GM21526 (cell line): ENCODE data around the gene SDK2.

Experiments used
- ATAC-seq: cut with Tn5 transposase; IDR thresholded peaks from one replicate; pipeline ENCODE4 v1.9.1; 2021; ENCODE audit warnings: moderate library complexity; ENCODE audit not compliant: unreplicated experiment, low FRiP score

The SDK2 gene

DNA sequence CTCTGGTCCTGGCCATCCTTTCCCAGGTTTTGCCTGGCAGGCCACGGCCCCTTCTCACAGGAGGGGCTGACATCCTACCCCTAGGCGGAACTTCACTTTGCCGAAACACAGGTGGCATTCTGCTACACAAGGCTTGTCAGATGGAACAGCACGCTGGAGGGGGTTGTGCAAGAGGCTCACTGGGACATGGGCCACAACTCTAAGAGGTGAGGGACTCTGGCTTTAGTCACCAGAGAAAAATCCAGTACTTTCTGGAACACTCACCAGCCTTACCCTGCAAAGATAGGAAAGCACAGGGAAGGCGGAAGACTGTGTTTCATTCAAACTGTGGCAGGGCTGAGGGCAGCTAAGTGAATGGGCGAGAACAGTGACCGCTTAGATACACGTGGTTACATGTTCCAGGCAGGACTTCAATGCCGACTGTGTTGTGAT is 350.7 kb downstream of the SDK2 start:
- ATAC-seq = no peak

DNA sequence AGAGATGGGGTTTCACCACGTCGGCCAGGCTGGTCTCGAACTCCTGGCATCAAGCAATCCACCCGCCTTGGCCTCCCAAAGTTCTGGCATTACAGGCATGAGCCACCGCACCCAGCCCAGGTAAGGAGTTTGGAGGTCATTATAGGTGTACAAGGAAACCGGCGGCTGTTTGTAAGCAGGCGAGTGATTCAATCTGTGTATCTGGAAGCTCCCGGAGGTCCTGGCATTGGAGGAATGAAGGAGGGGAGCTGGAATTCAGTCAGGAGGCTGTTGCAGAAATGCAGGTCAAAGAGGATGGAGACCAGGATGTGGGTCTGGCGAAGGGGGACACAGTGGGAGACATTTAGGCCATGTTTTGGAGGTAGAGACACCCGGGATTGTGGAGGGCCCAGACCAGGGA is 351.2 kb downstream of the SDK2 start:
- ATAC-seq = no peak

DNA sequence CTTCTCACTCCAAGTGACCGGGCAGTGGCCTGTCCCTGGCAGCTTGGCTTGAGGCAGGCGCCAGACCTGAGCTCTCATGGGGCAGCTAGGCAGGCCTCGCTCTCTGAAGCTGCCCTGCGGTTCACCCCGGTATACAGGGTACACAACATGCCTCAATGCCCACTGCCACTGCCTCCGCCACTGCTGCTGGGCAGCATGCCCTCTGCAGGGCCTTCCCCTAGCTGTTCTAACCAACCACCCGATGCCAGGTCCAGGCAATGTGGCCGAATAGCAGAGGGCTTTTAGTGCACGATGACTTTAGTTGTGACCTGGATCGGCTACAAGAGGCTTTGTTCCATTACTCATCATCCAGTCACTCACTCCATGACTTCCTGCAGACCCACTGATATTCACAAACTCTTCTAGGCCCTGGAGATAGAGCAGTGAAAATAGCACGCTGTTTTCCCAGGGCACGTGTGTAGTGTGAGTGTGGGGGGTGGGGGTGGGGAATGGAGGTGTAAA is 352.2 kb downstream of the SDK2 start:
- ATAC-seq = no peak

DNA sequence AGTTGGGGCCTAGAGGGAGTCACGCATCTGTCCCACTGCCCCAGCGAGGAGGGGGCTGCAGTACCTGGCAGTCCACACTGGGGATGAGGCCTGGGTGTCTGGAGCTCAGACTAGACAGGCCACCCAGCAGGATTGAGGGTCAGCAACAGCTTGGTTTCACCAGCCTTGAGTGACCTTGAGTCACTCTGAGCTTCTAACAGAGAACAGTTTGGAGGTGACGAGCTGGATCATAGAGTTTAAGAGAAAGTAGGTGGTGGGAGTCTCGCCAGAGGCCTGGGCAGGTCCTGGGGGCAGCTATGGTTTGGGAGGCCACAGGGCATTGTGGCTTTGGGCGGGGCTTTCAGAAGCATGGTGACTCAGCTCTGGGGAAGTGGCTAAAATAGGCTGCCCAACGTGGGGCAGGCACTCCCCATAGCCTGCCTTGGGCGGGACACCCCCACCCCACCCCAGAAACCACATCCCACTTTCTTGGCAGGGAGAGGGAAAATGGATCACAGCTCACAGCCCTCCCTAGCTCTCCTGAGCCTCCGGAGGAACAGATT is 352.9 kb downstream of the SDK2 start:
- ATAC-seq = peak; percentile 81

DNA sequence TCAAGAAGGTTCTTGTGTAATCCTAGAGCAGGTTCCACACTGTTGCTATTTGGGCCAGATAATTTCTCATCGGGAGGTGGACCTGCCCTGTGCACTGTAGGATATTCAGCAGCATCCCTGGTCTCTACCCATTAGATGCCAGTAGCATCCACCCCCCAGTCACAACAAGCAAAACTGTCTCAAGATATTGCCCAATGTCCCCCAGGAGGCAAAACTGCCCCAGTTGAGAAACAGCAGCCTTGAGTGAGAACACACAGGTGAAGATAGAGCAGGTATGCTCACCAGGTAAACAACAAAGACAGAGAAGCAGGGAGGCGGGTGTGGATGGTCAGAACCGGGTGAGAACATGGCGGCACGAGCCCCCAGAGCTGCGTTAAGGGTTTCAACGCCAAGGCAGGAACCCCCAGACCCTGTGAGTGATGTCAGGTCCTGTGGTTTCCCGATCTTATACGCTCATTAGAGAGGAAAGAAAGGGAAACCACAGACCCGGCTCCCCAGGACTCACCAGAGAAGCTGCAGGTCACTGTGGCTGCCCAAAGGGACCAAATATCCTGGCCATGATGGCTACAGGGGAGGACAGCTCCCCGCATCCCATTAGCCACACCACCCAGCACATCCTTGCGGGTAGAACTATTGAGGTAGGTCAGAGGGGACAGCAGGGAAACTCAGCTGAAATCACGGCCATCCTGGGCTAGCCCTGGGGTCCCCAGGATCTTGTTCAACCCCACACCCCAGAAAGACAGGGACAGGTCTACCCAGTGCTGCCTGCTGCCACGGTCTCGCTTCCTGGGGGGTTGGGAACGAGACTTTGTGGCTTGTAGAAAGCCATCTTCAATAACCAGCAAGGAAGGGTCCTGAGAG is 353.6 kb downstream of the SDK2 start:
- ATAC-seq = peak; percentile 52

DNA sequence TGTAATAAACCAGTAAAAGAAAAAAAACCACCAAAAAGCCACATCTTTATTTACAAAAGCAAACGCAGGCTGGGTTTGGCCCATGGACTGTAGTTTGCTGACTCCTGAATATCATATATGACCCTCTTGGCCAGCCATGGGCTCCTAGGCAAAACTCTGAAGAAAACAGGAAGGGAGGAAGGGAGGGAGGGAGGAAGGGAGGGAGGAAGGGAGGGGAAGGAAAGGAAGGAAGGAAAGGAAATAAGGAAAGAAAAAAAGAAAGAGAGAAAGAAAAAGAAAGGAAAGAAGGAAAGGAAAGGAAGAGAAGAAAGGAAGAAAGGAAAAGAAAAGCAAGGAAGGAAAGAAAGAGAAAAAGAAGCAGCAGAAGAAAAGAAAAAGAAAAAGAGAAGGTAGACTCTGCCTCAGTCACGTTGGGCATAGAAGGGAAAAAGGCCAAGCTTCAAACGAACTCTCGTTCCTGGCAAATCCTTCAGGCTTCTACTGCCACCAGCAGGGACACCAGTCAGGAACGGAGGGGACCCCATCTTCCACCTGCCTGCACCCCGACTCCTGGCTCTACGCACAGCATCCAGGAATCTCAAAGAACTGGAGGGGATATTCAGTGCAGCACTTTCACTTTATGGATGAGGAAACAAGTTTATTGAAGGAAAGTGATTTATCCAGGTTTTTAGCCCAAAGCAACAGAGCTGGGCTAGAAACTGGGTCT is 354.5 kb downstream of the SDK2 start:
- no peak for ATAC-seq

DNA sequence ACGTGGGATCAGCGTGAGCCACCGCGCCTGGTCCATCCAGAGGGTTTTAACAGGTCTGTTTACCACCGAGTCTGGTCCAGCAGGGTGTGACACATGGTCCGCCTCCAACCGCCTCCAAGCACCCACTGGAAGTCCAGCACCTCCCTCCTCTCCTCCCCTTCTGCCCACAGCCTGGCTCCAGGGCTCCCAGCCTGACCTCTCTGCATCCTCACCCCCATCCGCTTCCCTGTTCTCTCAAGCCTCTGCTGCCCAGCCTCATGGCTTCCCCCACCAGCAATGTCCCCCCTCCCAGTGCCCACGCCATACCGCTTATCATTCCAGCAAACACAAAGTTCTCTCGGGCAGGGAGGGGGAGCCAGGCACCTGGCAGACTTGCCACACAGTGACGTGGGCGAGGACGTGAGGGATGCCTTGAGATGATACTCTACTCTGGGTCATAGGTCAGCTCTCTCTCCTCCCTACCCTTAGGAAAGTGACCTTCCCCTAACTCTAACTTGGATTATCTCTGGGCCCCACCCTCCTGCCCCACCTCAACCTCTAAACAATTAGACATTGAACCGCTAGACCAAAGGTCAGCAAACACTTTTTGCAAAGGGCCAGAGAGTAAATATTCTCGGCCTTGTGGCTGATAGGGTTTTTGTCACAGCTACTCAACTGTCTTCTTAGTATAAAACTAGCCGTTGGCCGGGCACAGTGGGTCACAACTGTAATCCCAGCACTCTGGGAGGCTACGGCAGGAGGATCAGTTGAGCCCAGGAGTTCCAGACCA is 355.5 kb downstream of the SDK2 start:
- no peak for ATAC-seq

DNA sequence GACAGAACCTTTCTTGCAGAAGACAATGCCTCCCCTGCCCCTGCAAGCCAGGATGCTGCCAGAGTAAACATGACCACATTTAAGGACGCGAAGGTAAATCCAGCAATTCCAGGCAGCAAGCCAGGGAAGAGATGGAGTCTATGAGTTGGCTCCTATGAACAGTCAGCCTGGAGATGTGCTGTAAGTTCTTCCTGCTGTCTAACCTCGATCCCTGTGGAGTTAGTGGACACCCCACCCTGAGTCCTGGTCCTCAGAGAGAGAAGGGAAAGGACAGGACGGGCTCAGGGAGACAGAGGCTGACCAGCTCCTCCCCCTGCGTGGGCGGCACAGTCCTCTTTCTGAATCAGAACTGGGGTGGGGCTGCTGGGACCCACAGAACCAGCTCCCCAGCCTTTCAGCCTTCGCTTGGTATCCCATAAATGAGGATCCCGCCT is 357.4 kb downstream of the SDK2 start:
- no peak for ATAC-seq

DNA sequence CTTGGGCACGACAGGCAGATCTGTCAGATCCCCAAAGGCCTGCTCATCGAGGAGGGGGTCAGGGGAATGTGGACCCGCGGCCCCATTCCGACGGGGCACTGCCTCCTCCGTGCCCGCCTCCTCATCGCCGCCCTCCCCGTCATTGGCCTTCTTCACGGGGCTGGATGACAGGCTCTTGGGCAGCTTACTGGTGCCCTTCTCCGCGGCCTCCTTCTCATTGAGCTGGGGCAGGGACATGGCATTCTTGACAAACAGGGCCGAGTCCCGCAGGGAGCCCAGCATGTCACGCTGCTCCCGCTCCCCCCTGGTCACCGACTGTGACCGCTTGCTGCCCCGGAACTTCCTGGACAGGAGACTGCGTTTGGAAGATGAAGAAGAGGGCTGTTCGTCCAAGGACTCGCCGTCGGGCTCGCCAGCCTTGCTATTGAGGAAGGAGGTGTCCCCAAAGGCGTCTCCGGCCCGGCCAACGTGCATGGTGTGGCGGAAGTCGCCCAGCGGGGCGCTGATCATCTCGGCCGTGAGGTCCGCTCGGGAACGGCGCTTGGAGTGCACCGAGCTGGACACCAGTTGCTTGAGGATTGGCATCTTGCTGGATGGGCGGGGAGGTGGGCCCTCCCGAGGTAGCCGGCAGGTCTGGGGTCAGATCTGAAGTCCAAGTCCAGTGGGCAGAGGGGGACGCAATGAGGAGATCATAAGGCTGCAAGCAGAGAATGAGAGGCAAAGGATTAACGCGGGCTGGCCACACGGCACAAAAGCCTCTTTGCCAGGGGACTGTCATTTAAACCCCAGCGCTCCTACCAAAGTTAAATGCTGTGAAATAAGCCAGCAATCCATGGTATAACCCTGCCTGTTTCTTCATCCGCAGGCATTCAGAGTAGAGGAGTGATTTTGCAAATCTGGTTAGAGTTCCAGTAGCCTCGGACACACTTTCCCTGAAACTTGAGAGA is 358.1 kb downstream of the SDK2 start:
- no peak for ATAC-seq

DNA sequence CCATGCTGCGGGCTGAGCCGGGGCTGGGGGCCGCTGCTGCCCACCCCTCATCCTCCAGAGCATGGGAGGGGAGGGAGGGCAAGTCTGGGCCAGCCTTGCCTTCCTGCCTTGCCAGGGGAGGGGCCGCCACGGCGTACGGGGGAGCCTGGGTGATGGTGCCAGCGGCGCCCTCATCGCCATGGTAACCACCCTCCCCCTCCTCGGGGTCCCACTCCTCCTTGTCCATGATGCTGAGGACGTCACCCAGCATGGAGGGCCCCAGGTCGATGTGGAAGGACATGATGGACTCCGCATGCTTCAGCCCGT is 358.7 kb downstream of the SDK2 start:
- ATAC-seq = no peak

DNA sequence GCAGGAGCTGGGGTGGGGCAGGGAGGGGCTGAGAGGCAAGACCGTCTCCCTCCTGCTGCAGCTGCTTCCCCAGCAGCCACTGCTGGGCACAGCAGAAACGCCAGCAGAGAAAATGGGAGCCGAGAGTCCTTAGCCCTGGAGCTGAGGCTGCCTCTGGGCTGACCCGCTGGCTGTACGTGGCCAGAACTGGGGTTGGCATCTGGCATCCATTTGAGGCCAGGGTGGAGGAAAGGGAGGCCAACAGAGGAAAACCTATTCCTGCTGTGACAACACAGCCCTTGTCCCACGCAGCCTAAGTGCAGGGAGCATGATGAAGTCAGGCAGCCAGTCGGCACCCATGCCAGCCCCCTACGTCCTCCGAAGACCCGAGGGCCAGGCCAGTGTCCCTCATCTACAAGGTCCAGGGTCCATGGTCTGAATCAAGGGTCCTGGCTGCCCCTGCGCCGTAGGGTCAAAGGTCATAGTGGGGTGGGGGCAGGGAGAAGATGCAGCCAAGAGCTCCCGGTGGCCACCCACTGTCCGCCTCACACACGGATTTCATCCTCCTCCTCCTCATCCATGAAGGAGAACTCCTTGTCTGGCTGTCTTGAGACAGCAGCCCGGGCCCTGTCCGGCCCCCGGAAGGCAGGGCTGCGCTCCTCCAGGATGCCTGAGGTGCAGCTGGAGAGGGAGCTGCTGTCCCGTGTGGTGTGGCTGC is 359.2 kb downstream of the SDK2 start:
- ATAC-seq = no peak
